Measurements from ENCODE around the gene USP25.

USP25 gene

GRCh38 chr21:15815285-15815684 is 85.5 kb downstream of the USP25 start:
- no peak for DNase-seq

GRCh38 chr21:15820327-15820726 is 90.5 kb downstream of the USP25 start:
- DNase-seq, result no peak

- DNase-seq, result no peak
Observed at GRCh38 chr21:15820852-15821379, 91.1 kb downstream of the USP25 start.

GRCh38 chr21:15823486-15824150 is 93.8 kb downstream of the USP25 start:
- DNase-seq, result no peak

DNA sequence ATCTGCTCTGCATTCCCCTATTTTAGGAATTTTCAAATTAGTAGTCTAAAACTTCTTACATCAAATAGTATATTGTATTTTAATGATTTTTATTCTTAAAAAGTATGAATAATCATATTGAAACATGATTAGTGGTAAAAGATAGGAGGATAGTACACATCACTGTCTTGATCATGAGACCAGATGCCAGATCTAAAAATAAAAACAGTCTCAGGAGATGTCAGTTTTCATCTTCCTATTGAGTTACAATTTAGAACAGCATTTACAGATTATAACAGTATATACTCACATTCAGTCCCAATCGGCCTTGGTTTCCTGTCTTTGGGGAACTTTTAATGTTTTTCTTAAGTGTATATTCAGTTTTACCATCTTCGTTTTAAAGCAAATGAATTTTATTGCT is 95.9 kb downstream of the USP25 start:
- DNase-seq, result no peak

DNA sequence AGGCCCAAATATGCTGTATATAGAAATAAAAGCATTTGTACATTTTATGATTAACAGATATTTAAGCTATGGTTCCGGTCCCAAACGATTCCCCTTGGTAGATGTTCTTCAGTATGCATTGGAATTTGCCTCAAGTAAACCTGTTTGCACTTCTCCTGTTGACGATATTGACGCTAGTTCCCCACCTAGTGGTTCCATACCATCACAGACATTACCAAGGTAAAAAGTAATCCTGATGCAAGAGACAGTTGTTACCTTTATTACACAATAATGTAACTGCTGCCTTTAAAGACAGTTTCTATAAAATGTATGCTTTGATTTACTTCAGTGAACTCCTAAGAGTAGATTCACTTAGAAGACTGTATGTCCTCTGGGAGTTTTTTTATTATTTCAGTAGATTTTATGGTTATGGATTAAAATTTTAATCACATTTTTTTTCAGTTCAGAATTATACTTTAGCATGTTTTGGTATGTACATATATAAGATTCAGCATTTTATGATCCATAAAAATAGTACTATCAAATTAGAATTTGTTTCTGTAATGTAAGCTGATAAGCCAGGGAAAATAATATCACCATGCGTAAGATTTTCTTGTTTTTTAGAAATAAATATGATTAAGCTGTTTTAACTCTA is 96.5 kb downstream of the USP25 start:
- no peak for DNase-seq

DNA sequence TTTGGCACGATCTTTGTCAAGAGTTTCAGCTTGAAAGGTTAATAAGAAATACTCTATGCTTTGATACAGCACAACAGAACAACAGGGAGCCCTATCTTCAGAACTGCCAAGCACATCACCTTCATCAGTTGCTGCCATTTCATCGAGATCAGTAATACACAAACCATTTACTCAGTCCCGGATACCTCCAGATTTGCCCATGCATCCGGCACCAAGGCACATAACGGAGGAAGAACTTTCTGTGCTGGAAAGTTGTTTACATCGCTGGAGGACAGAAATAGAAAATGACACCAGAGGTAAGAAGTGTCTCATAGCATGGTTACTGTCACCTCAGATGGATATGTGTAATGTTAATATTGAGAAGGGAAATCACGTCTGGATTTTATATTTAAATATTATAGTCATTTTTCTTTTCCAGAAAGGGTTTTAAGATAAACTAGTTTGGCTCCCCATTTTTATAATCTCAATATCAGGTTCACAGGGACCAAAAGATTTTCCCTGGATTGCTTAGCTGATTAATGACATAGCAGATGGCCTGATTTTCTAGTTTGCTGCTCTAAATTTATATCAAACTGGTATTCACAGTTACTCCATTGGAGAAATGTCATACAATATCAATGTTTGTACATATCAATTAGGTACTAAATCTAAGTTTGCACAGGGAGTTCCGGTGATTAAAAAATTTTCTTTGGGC is 97.3 kb downstream of the USP25 start:
- no peak for DNase-seq

- no peak for DNase-seq
Observed at GRCh38 chr21:15831497-15831896, 101.7 kb downstream of the USP25 start.

GRCh38 chr21:15837645-15838044 is 107.9 kb downstream of the USP25 start:
- no peak for DNase-seq

- no peak for DNase-seq
Observed at GRCh38 chr21:15839026-15839425, 109.2 kb downstream of the USP25 start.

GRCh38 chr21:15839601-15840000 is 109.8 kb downstream of the USP25 start:
- DNase-seq, result no peak

DNA sequence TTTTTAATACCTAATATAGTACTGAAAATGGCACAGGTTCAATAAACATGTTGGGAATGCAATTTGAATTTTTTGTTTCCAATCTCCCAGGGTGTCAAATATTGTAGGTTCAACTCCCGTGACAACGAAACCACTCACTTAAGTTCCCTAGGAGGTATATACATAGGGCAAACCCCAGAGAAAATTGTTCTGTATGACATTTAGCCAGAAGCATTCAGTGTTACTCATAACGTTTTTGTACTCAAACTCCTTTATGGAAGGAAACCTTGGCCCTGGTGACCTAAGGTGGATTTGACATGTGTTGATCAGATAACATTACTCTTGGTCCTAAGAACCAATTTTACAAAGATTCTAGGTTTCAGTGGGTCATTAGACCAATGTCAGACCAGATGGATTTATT is 110.6 kb downstream of the USP25 start:
- no peak for DNase-seq

- DNase-seq, result no peak
Observed at GRCh38 chr21:15841856-15842564, 112.2 kb downstream of the USP25 start.

- no peak for DNase-seq
Observed at GRCh38 chr21:15842565-15842880, 112.7 kb downstream of the USP25 start.

GRCh38 chr21:15843766-15844165 is 114.0 kb downstream of the USP25 start:
- no peak for DNase-seq

DNA sequence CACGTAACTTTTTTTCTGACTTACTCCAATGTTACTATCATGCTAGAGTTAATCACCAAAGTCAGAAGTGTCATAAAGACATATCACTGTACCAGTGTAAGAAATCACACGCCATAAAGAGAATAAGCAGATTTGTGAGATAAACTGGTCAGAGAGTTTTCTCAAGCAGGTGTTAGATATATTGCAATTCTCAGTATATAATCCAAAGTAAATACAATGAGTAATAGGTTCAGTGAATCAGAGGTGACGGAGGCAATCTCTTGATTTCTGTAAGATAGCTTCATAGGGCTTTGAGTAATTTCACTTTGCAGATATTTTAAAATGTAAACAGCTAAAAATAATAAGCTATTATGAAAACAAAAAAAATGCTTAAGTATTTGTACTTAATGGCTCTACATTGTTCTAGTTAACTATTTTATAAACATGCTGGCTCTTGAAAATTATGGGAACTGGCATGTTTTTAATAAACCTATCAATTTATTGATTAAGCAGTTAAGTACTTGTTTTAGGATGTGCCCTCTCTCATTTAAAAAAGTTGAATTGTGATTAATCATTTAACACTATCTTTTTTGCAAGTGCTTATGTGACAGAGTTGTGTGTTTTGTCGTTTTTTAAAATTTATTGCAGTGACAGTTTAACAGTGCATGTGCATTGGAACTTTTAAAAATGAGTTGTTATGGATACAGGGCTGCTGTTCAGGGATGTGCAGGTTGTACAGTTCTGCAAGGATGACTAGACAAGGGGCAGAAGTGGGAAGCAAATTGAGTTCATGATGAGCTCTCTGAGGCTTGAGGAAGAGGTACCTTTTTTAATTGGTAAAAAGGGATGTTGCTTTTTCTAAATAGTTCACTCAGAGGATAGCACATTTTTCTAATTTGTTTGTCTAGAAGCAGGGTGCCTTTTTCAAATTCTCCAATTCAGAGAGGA is 119.1 kb downstream of the USP25 start:
- no peak for DNase-seq

GRCh38 chr21:15849927-15850326 is 120.1 kb downstream of the USP25 start:
- DNase-seq, result no peak

- DNase-seq, result no peak
Observed at GRCh38 chr21:15850645-15851044, 120.9 kb downstream of the USP25 start.

DNA sequence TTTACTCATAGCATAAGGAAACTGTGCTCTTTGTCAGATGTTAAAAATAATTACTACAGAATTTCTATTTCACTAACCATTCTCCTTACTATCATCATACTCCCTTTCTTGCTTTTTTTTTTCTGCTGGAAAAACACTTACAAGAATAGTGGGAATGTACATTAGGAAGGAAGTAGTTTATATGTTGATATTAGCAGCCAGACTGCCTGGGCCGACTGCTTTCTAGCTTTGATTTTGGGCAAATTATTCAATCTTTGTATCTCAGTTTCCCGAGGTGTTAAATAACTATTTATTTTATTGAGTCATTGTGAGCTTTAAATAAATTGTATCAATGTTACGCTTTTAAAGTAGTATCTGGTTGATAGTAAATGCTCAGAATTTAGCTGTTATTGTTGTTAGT is 122.4 kb downstream of the USP25 start:
- no peak for DNase-seq

DNA sequence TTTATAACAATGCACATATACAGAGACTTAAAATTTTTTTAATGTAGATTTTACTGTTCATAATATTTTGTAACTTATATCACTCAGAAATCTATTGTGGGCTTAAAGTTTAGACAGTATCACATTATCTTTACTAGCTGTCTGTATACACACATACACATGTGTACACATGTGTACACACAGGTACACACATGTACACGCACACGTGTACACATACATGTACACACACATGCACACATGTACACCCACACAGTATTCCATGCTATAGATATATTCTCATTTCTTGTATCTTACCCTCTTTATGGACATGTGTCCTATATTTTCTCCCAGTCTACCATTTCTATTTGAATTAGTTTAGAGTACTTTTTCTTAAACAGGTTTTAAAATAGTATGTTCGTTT is 123.3 kb downstream of the USP25 start:
- DNase-seq, result no peak

DNA sequence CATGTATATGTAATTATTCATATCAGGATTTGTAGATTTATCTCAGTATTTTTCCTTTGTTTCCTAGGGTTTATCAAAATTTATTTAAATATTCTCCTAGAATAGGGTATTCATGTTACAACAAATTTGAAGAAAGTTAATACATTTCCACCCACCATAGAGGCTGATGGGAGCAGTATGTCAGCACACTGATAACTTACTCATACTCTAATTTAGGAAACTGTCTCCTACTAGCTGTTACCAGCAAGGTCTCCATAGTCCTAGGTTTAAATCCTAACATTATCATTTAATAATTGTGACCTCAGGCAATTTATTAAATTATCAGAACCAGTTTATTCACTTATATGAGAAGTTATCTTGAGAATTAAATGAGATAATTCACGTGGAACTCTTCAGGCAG is 127.0 kb downstream of the USP25 start:
- no peak for DNase-seq

GRCh38 chr21:15857740-15858139 is 128.0 kb downstream of the USP25 start:
- no peak for DNase-seq
